T-helper 1 cell treated with Interleukin-12 subunit alpha and Interleukin-12 subunit beta and Interleukin-4 antibody, amounts not matched to agents 30 μg/mL and 1 μg/mL, for 36 hours (primary cell): ENCODE data around the gene TAS2R38.

Experiments
- H3K27ac Mint-ChIP-seq: one replicate; pipeline ENCODE4 v1.8.0; 2021; ENCODE audit warnings: mild to moderate bottlenecking, mixed read lengths
- H3K27me3 Mint-ChIP-seq: one replicate; pipeline ENCODE4 v1.8.0; 2021; ENCODE audit warnings: low read depth, mixed read lengths
- H3K36me3 Mint-ChIP-seq: one replicate; pipeline ENCODE4 v1.8.0; 2021; ENCODE audit warnings: low read depth, mixed read lengths
- H3K4me1 Mint-ChIP-seq: one replicate; pipeline ENCODE4 v1.8.0; 2021; ENCODE audit warnings: low read depth, mixed read lengths
- H3K4me3 Mint-ChIP-seq: one replicate; pipeline ENCODE4 v1.8.0; 2021; ENCODE audit warnings: mild to moderate bottlenecking, moderate library complexity, mixed read lengths
- H3K9me3 Mint-ChIP-seq: one replicate; pipeline ENCODE4 v1.8.0; 2021; ENCODE audit warnings: mixed read lengths

The TAS2R38 gene

DNA sequence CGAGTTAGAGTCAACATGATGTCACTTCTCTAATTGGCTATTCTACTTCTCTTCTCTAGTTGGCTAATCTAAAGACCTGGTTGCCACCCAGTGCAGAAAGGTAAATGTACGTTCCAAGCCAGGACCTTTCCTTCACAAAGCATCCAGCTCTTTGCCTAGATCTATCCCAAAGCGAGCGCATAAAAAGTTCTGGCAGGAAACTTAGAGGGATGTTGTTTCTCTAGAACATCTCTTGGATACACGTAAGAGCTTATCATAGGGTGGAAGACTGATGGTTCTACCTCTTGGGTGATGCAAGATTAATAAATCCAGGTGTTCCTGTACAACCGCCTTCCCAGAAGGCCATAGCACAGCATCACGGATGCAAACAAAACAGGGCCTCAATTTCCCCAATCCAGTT is at the start of gene TAS2R38:
TSS of gene TAS2R38 (minus strand) at position 101 of the 400 bp plus-strand sequence. CDS start at position 17, 84 bp downstream.
- H3K4me3 Mint-ChIP-seq: no peak within 1 kb of the TSS
- H3K27me3 Mint-ChIP-seq: no peaks in the 10 kb centered on the region
- H3K36me3 Mint-ChIP-seq: no peaks in the 10 kb centered on the region
- peaks cover 11% of the 10 kb centered on the region for H3K4me1 Mint-ChIP-seq
- H3K27ac Mint-ChIP-seq: no peak within 1 kb of the TSS
- no peaks in the 10 kb centered on the region for H3K9me3 Mint-ChIP-seq

DNA sequence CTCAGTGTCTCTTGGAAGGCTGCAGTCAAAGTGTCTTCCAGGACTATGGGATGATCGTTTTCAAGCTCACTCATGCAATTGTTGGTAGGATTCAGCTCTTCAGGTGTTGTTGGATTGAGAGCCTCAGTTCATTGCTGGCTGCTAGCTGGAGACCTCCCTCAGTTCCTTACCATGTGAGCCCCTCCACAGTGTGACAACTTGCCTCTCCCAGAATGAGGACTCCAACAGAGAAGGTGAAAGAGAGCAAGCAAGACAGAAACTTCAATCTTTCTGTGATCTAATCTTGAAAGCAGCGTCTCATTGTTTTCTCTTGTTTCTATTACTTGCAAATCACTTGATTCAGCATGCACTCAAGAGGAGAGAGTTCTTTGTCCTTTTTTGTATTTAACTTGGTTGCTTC is 44.6 kb upstream of the TAS2R38 start:
- Mint-ChIP-seq H3K4me3 (no peak overlapping the region), H3K4me1 (no peaks in the 10 kb centered on the region), H3K36me3 (no peaks in the 10 kb centered on the region), H3K27ac (no peak overlapping the region), H3K27me3 (peaks cover 9% of the 10 kb centered on the region), H3K9me3 (no peaks in the 10 kb centered on the region)

DNA sequence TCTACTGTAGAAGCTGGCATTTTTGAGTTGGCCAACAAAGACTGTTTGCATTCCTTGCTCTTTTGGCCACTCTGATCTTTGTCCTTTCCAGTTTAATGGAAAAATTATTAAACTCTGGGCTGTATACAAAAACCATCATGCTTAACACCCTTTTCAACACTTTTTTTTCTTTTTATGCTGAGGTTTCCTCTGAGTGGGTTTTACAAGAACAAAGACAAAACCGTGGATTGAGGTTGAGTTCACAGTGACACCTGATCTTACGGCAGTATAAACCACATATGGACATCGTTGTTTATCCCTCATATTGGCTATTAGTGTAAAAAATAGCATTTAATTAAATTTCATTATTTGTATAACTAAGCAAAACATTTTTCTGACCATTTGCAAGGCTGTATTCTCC is 43.9 kb upstream of the TAS2R38 start:
- Mint-ChIP-seq H3K9me3 (no peaks in the 10 kb centered on the region), H3K4me1 (no peaks in the 10 kb centered on the region), H3K36me3 (no peaks in the 10 kb centered on the region), H3K27ac (no peak overlapping the region), H3K4me3 (no peak overlapping the region), H3K27me3 (peaks cover 9% of the 10 kb centered on the region)

DNA sequence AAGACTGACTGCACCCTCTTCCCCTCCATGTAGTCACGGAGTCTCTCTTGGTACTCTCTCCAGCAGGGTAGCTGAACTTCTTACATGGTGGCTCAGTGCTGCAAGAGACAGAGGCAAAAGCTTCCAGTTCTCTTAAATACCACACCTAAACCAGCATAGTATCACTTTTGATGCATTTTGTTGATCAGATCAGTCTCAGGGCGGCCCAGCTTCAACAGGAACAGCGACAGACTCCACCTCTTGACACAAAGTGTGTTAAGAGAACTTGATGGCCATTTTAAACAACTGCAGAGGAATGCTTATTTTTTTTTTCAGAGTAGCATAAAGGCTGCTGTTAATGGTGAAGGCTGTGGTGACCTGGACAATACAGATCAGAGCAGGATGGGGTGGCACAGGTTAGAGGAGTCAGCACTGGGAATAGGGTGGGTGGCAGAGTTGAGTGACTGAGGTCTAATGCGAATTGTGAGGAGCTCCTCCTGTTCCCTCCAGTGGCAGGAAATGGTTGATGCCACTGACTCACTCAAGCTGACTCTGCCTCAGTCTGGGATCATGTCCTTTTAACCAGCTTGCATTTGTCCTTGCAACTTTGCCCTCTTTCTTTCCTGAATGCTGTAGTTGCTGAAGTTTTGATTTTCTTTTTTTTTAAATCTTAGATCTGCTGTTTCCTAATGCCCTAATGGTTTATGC is 39.4 kb upstream of the TAS2R38 start:
- Mint-ChIP-seq H3K4me3 (no peak overlapping the region), H3K36me3 (no peaks in the 10 kb centered on the region), H3K9me3 (no peaks in the 10 kb centered on the region), H3K27me3 (peaks cover 6% of the 10 kb centered on the region), H3K27ac (no peak overlapping the region), H3K4me1 (no peaks in the 10 kb centered on the region)

DNA sequence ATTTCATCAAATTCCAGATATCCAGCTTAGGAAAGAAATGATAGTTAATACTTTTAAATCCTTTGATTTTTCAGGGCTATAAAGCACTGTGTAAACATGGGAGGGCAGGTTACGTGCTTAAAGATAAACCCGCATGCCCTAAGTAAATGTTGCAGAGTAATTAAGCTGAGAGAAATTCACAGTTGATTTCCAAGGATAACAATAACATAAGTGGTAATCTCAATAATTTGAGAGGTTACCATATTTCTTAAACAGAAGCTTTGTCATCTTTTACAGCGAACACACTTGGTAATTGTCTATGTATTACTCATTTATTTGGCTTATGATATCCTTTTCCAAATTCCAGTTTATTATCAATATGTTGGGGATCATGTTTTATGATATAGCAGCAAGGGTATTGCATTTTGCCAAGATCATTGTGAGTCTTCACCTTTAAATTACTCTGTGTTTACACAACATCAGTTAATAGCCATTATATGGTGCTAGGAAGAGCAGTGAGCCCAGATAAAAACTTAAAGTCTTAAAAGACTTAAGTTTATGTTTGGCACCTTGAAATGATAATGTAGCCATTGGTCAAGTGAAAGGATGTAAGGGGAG is 37.5 kb upstream of the TAS2R38 start:
- Mint-ChIP-seq H3K27me3 (peaks cover 3% of the 10 kb centered on the region), H3K4me1 (no peaks in the 10 kb centered on the region), H3K4me3 (no peak overlapping the region), H3K36me3 (no peaks in the 10 kb centered on the region), H3K27ac (no peak overlapping the region), H3K9me3 (no peaks in the 10 kb centered on the region)

DNA sequence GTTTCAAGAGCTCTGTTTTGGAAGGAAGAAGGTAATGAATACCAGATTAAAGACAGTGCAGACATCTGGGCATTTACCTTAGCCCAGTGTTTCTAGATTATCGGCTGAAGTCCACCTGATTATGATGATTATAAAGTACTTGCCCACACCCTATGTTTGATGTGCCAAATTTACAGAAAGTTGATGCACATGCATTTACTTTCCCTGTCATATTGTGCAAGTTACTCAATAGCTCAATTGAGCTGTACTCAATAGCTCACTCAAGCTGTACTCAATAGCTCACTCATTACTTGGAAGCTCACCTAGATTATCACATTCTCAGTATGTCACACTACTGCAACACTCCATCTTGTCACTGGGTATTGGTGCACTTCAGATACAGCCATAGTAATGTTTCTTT is 35.6 kb upstream of the TAS2R38 start:
- Mint-ChIP-seq H3K27ac (no peak overlapping the region), H3K27me3 (no peaks in the 10 kb centered on the region), H3K9me3 (no peaks in the 10 kb centered on the region), H3K4me1 (no peaks in the 10 kb centered on the region), H3K36me3 (no peaks in the 10 kb centered on the region), H3K4me3 (no peak overlapping the region)

DNA sequence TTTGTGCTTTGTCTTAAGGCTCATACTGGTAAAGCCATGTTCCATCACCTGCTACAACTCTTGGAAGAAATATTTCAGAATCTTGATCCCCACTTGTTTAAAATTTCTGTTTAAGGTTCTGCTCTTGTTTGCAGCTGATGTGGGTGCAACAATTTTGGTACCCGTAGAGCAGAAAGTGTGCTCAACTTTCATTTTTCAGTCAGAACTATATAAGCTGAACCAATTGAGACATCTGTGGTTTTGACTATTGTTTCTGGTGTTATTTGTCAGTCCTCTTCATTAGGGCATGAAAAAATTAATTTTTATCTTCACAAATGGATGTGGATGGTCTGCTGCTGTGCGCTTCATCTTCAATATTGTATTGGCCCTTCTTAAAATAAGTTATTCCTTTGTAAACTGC is 33.0 kb upstream of the TAS2R38 start:
- no peak overlapping the region for H3K4me3 Mint-ChIP-seq
- H3K9me3 Mint-ChIP-seq: no peaks in the 10 kb centered on the region
- no peaks in the 10 kb centered on the region for H3K36me3 Mint-ChIP-seq
- H3K27ac Mint-ChIP-seq: no peak overlapping the region
- H3K4me1 Mint-ChIP-seq: no peaks in the 10 kb centered on the region
- H3K27me3 Mint-ChIP-seq: no peaks in the 10 kb centered on the region

DNA sequence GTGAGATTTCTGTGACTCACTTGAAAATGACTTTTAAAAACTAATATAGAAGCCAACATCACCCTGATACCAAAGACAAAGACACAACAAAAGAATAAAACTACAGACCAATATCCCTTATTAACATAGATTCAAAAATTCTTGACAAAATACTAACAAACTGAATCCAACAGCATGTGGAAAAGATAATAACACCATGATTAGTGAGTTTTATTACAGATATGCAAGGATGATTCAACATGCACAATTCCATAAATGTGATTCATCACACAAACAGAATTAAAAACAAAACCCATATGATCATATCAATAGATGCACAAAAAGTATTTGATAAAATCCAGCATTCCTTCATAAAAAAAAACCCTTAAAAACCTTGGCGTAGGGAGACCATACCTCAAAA is 28.6 kb upstream of the TAS2R38 start:
- no peaks in the 10 kb centered on the region for H3K27me3 Mint-ChIP-seq
- no peaks in the 10 kb centered on the region for H3K4me1 Mint-ChIP-seq
- no peak overlapping the region for H3K4me3 Mint-ChIP-seq
- no peak overlapping the region for H3K27ac Mint-ChIP-seq
- H3K9me3 Mint-ChIP-seq: no peaks in the 10 kb centered on the region
- H3K36me3 Mint-ChIP-seq: no peaks in the 10 kb centered on the region

DNA sequence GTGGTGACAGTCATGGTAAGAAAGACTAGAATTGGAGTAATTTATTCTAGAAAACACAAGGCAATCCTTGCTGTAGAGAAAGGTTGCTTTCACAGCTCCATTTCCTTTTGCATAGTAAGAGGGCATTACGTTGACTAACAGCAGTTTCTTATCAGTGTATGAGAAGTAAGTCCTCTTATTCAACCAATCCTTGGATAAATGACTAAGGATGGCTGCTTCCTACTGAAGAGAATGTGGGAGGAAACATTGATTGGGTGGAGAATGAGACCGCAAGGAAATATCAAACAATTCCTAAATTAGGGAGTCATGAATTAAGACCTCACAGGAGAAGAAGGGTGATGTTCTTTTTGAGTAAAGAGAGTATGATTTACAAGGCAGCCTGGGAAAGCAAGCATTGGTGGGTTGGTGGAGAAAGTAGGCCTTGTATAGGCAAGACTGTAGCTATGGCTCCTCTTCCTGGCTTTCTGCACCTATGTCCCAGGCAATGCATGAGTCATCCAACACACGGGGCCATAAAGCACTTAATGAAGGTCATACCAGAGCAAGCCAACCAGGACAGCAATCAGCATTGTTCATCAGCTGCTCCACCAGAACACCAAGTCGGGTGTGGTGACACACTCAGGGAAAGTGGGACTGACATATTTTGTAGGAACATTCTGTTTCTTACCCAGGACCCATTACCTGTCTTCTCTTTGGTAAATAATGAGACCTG is 27.7 kb upstream of the TAS2R38 start:
- Mint-ChIP-seq H3K4me1 (no peaks in the 10 kb centered on the region), H3K27me3 (no peaks in the 10 kb centered on the region), H3K36me3 (no peaks in the 10 kb centered on the region), H3K4me3 (no peak overlapping the region), H3K27ac (no peak overlapping the region), H3K9me3 (no peaks in the 10 kb centered on the region)

DNA sequence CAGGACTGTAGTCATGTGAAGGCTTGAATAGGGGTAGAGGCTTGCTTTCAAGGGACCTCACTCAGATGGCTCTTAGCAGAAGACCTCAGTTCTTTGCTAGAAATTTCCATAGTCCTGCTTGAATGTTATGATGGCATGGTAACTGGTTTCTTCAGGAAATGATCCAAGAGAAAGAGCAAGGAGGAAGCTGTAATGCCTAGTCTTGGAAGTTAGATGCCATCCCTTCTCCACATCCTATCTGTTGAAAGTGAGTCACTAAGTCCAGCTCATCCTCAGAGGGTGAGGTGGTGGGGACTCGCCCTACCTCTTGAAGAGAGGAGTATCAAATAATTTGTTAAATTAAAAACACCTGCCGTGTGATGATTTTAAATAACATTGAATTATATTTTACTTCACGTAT is 26.7 kb upstream of the TAS2R38 start:
- H3K27ac Mint-ChIP-seq: no peak overlapping the region
- no peaks in the 10 kb centered on the region for H3K27me3 Mint-ChIP-seq
- no peaks in the 10 kb centered on the region for H3K9me3 Mint-ChIP-seq
- H3K4me1 Mint-ChIP-seq: no peaks in the 10 kb centered on the region
- H3K4me3 Mint-ChIP-seq: no peak overlapping the region
- no peaks in the 10 kb centered on the region for H3K36me3 Mint-ChIP-seq

DNA sequence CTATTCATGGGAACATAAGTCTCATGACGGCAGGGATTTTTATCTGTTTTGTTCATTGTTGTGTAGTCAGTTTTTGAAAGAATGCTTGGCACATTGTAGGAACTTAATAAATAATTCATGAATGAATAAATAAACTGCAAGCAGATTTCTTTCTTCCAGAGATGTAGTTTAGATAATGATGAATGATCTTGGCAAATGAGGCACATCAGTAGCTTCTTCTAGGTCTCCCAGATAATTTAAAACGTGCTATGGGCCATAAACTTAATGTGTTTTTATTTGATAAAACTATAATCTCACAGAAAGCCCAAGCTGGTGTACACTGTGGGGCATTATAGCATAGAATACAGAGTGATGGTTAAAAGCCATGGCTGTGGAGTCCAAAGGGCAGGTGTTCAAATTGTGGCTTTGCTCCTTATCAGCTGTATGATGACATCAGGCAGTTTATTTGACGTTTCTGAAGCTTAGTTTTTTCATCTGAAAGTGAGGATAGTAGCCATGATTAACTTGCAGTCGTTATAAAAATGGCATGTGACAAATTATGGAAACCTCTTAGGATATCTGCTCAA is 25.6 kb upstream of the TAS2R38 start:
- H3K9me3 Mint-ChIP-seq: no peaks in the 10 kb centered on the region
- no peaks in the 10 kb centered on the region for H3K4me1 Mint-ChIP-seq
- no peak overlapping the region for H3K4me3 Mint-ChIP-seq
- no peaks in the 10 kb centered on the region for H3K36me3 Mint-ChIP-seq
- H3K27ac Mint-ChIP-seq: no peak overlapping the region
- H3K27me3 Mint-ChIP-seq: no peaks in the 10 kb centered on the region

DNA sequence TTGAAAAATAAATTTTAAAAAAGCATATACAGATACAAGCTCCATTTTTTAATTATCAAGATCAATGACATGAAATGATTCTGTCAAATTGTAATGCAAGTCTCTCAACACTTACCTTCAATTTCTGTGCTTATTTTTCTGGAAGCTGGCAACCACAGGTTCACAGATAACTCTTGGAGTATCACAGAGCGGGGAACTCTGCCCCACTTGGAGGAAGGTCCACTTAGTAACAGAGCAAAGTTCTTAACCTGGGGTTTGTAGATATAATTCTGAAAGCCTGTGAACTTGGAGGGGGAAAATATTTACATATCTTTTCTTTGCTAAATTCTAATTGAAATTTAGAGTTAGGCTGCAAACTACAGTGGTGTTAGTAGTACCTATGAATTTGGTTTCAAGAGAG is 19.8 kb upstream of the TAS2R38 start:
- H3K9me3 Mint-ChIP-seq: no peaks in the 10 kb centered on the region
- no peaks in the 10 kb centered on the region for H3K36me3 Mint-ChIP-seq
- H3K27me3 Mint-ChIP-seq: no peaks in the 10 kb centered on the region
- H3K4me1 Mint-ChIP-seq: peaks cover 4% of the 10 kb centered on the region
- no peak overlapping the region for H3K4me3 Mint-ChIP-seq
- no peak overlapping the region for H3K27ac Mint-ChIP-seq

DNA sequence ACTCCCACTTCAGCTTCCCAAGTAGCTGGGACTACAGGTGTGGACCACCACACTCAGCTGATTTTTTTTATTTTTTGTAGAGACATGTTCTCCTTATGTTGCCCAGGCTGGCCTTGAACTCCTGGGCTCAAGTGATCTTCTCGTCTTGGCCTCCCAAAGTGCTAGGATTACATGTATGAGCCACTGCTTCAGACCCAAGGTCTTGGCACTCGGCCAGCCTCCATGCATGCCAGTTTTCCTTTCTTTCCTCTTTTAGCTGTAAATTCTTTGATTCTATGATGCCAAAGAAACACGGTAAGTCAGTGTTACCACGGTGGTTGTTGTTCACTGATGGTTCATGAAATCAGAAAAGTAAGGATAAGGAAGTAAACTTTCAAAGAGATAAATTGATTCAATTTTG is 19.1 kb upstream of the TAS2R38 start:
- Mint-ChIP-seq H3K4me1 (peaks cover 4% of the 10 kb centered on the region), H3K9me3 (no peaks in the 10 kb centered on the region), H3K27me3 (no peaks in the 10 kb centered on the region), H3K27ac (no peak overlapping the region), H3K36me3 (no peaks in the 10 kb centered on the region), H3K4me3 (no peak overlapping the region)

DNA sequence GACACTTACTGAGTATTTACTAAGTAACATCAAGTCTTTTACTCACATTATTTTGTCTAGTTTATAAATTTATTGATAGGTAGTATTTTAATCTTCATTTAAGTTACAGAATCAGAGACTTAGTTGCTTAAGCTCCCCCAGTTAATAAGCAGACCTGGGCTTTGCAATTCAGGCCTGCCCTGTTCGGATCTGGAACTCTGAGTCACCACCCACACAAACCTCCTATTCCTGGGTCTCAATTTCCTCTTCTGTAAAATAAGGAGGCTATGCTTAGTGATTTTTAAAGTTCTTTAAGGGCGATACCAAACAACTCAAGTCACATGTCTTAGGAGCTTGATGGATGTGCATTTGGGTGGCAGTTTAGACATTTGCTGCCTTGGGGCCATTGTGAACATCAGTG is 18.6 kb upstream of the TAS2R38 start:
- Mint-ChIP-seq H3K4me3 (no peak overlapping the region), H3K4me1 (peaks cover 4% of the 10 kb centered on the region), H3K27ac (no peak overlapping the region), H3K27me3 (no peaks in the 10 kb centered on the region), H3K9me3 (no peaks in the 10 kb centered on the region), H3K36me3 (no peaks in the 10 kb centered on the region)

DNA sequence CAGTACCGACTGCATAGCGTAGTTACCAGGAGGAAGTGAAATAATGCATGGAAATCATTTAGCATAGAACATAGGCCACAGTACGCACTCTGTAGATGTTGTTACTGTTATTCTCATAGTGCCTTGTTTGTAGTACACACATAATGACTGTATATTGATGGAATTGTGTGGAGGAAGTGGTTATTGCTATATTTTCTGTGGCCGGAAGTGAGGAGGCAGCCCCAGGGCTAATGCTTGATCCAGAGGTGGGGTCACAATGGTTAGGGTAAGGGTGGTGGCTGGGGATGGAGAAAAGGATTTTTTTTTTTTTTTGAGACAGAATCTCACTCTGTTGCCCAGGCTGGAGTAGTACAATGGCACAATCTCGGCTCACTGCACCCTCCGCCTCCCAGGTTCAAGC is 17.6 kb upstream of the TAS2R38 start:
- H3K4me1 Mint-ChIP-seq: peaks cover 4% of the 10 kb centered on the region
- no peak overlapping the region for H3K27ac Mint-ChIP-seq
- H3K27me3 Mint-ChIP-seq: no peaks in the 10 kb centered on the region
- H3K9me3 Mint-ChIP-seq: no peaks in the 10 kb centered on the region
- H3K36me3 Mint-ChIP-seq: no peaks in the 10 kb centered on the region
- H3K4me3 Mint-ChIP-seq: no peak overlapping the region
